Endothelial cell (in vitro differentiated cells): ENCODE measurements around the gene OR14I1. TPM values are rescaled to one million over a fixed set of nuclear protein-coding genes. Genes with fewer than 3 reads are reported as not detected.
"Not testable (repeated sequence)": the region's sequence is repeated elsewhere in the genome, so short reads cannot be mapped to it uniquely, and the experiment has no call there.

Experiments used
- DNase-seq: peaks from one replicate; pipeline ENCODE4 v3.0.0; 2021; ENCODE audit warnings: low spot score
- H3K27ac Mint-ChIP-seq: one replicate; pipeline ENCODE4 v1.8.0; 2021; ENCODE audit warnings: mixed read lengths, inconsistent platforms; ENCODE audit not compliant: unreplicated experiment
- H3K27me3 Mint-ChIP-seq: one replicate; pipeline ENCODE4 v1.8.0; 2021; ENCODE audit warnings: mild to moderate bottlenecking, moderate library complexity, mixed read lengths, inconsistent platforms; ENCODE audit not compliant: unreplicated experiment
- H3K36me3 Mint-ChIP-seq: one replicate; pipeline ENCODE4 v1.8.0; 2021; ENCODE audit warnings: mild to moderate bottlenecking, low read depth, mixed read lengths, inconsistent platforms; ENCODE audit not compliant: unreplicated experiment
- H3K4me1 Mint-ChIP-seq: one replicate; pipeline ENCODE4 v1.8.0; 2021; ENCODE audit warnings: mild to moderate bottlenecking, mixed read lengths, inconsistent platforms; ENCODE audit not compliant: unreplicated experiment
- H3K4me3 Mint-ChIP-seq: one replicate; pipeline ENCODE4 v1.8.0; 2021; ENCODE audit warnings: mild to moderate bottlenecking, mixed read lengths, inconsistent platforms; ENCODE audit not compliant: unreplicated experiment
- H3K9me3 Mint-ChIP-seq: one replicate; pipeline ENCODE4 v1.8.0; 2021; ENCODE audit warnings: mixed read lengths, inconsistent platforms; ENCODE audit not compliant: unreplicated experiment
- CTCF ChIP-seq: fragments of 200-600 bp; sonication (generic); IDR thresholded peaks from one replicate; pipeline ENCODE4 v1.5.0; 2021; ENCODE audit warnings: antibody characterized with exemption; ENCODE audit not compliant: unreplicated experiment
- total RNA-seq: library from RNA; stranded (reverse); fragmentation: NEBNext Ultra II Directional; extraction: Animal tissue kit (Norgen Biotek cat#: 25700); gene quantifications from one replicate; pipeline ENCODE4 v1.2.1, GENCODE V29; 2021; ENCODE audit not compliant: unreplicated experiment

OR14I1 gene
- total RNA-seq, 1 donor from 2014 or later = not detected

- no peak overlapping the region for H3K27ac Mint-ChIP-seq
- H3K36me3 Mint-ChIP-seq = peaks cover 6% of the 10 kb centered on the region
- H3K4me3 Mint-ChIP-seq = no peak overlapping the region
- H3K27me3 Mint-ChIP-seq = peaks cover 11% of the 10 kb centered on the region
- no peak for TF ChIP-seq CTCF
- no peaks in the 10 kb centered on the region for H3K4me1 Mint-ChIP-seq
- no peak for DNase-seq
- peaks cover 34% of the 10 kb centered on the region for H3K9me3 Mint-ChIP-seq
Observed at GRCh38 chr1:248691567-248692155, 10.9 kb downstream of the OR14I1 start.

GRCh38 chr1:248688527-248689298 lies 13.9 kb downstream of the OR14I1 start:
- Mint-ChIP-seq H3K36me3 (peaks cover 4% of the 10 kb centered on the region), H3K27ac (no peak overlapping the region), H3K9me3 (peaks cover 23% of the 10 kb centered on the region), H3K4me3 (no peak overlapping the region), H3K4me1 (no peaks in the 10 kb centered on the region), H3K27me3 (peaks cover 11% of the 10 kb centered on the region)
- no peak for DNase-seq
- no peak for TF ChIP-seq CTCF

GRCh38 chr1:248686815-248687214 lies 15.8 kb downstream of the OR14I1 start:
- Mint-ChIP-seq H3K9me3 (peaks cover 12% of the 10 kb centered on the region), H3K27ac (no peak overlapping the region), H3K36me3 (peaks cover 4% of the 10 kb centered on the region), H3K27me3 (peaks cover 5% of the 10 kb centered on the region), H3K4me1 (no peaks in the 10 kb centered on the region), H3K4me3 (no peak overlapping the region)
- no peak for DNase-seq
- TF ChIP-seq CTCF = no peak

- TF ChIP-seq CTCF = no peak
- no peak for DNase-seq
- Mint-ChIP-seq H3K9me3 (peaks cover 29% of the 10 kb centered on the region), H3K4me1 (no peaks in the 10 kb centered on the region), H3K4me3 (no peak overlapping the region), H3K36me3 (peaks cover 4% of the 10 kb centered on the region), H3K27me3 (peaks cover 3% of the 10 kb centered on the region), H3K27ac (no peak overlapping the region)
Observed at GRCh38 chr1:248681651-248682050, 20.9 kb downstream of the OR14I1 start.

- no peak for DNase-seq
- Mint-ChIP-seq H3K36me3 (no peaks in the 10 kb centered on the region), H3K4me3 (no peak overlapping the region), H3K4me1 (no peaks in the 10 kb centered on the region), H3K9me3 (peaks cover 12% of the 10 kb centered on the region), H3K27me3 (peaks cover 2% of the 10 kb centered on the region), H3K27ac (no peak overlapping the region)
- no peak for TF ChIP-seq CTCF
Observed at GRCh38 chr1:248670003-248670402, 32.6 kb downstream of the OR14I1 start.

GRCh38 chr1:248663453-248664328 lies 38.9 kb downstream of the OR14I1 start:
- H3K27ac Mint-ChIP-seq, H3K36me3 Mint-ChIP-seq, H3K4me3 Mint-ChIP-seq, H3K4me1 Mint-ChIP-seq, DNase-seq, H3K27me3 Mint-ChIP-seq: not testable (repeated sequence)
- peaks cover 15% of the 10 kb centered on the region for H3K9me3 Mint-ChIP-seq

- H3K4me3 Mint-ChIP-seq, H3K4me1 Mint-ChIP-seq, H3K27me3 Mint-ChIP-seq, H3K9me3 Mint-ChIP-seq, DNase-seq, H3K27ac Mint-ChIP-seq, H3K36me3 Mint-ChIP-seq: not testable (repeated sequence)
Observed at GRCh38 chr1:248656797-248657196, 45.8 kb downstream of the OR14I1 start.
